Parathyroid adenoma (tissue), 2 donors: ENCODE data around the gene RTP5.

Source experiments
- H2AFZ ChIP-seq: fragments of 300-600 bp; sonication (generic); one replicate; pipeline ENCODE4 v1.7.0; 2017; ENCODE audit warnings: antibody characterized with exemption, mild to moderate bottlenecking
- H3K27ac ChIP-seq: fragments of 300-600 bp; sonication (generic); one replicate; pipeline ENCODE4 v1.7.0; 2017
- H3K27me3 ChIP-seq: fragments of 300-600 bp; sonication (generic); one replicate; pipeline ENCODE4 v1.7.0; 2017; ENCODE audit warnings: low read length; ENCODE audit not compliant: control insufficient read depth, insufficient read depth
- H3K36me3 ChIP-seq: fragments of 300-600 bp; sonication (generic); one replicate; pipeline ENCODE4 v1.7.0; 2017; ENCODE audit warnings: low read length; ENCODE audit not compliant: control insufficient read depth, insufficient read depth
- H3K4me1 ChIP-seq: fragments of 300-600 bp; sonication (generic); one replicate; pipeline ENCODE4 v1.7.0; 2017; ENCODE audit warnings: control low read depth
- H3K4me2 ChIP-seq: fragments of 300-600 bp; sonication (generic); one replicate; pipeline ENCODE4 v1.7.0; 2017; ENCODE audit warnings: low read length
- H3K4me3 ChIP-seq: fragments of 300-600 bp; sonication (generic); one replicate; pipeline ENCODE4 v1.7.0; 2017; ENCODE audit warnings: low read depth, low read length
- H3K79me2 ChIP-seq: fragments of 300-600 bp; sonication (generic); one replicate; pipeline ENCODE4 v1.7.0; 2017; ENCODE audit warnings: control low read depth
- H3K9ac ChIP-seq: fragments of 300-600 bp; sonication (generic); one replicate; pipeline ENCODE4 v1.7.0; 2017; ENCODE audit warnings: mild to moderate bottlenecking
- H3K9me3 ChIP-seq: fragments of 300-600 bp; sonication (generic); one replicate; pipeline ENCODE4 v1.7.0; 2017; ENCODE audit warnings: low read length; ENCODE audit not compliant: control insufficient read depth
- CTCF ChIP-seq: fragments of 300-600 bp; sonication (generic); IDR thresholded peaks from one replicate; pipeline ENCODE4 v1.7.0; 2017; ENCODE audit warnings: antibody characterized with exemption, mild to moderate bottlenecking
- donor health status: primary hyperparathyroidism.

RTP5 gene

GRCh38 chr2:241864850-241865213 lies 4.7 kb upstream of the RTP5 start:
- no peak overlapping the region for H3K27ac ChIP-seq
- no peak overlapping the region for H3K9ac ChIP-seq

GRCh38 chr2:241865416-241865956 lies 4.0 kb upstream of the RTP5 start:
- H3K4me3 ChIP-seq: no peak overlapping the region
- no peaks in the 10 kb centered on the region for H3K36me3 ChIP-seq
- H2AFZ ChIP-seq: no peak overlapping the region
- no peak overlapping the region for H3K4me2 ChIP-seq
- H3K27ac ChIP-seq: no peak overlapping the region
- H3K27me3 ChIP-seq: no peaks in the 10 kb centered on the region
- TF ChIP-seq CTCF: no peak
- no peaks in the 10 kb centered on the region for H3K9me3 ChIP-seq
- no peaks in the 10 kb centered on the region for H3K79me2 ChIP-seq
- H3K9ac ChIP-seq: no peak overlapping the region
- no peaks in the 10 kb centered on the region for H3K4me1 ChIP-seq

More at GRCh38 chr2:241864850-241865213, 4.7 kb upstream of the RTP5 start:
- no peaks in the 10 kb centered on the region for H3K4me1 ChIP-seq
- H3K9me3 ChIP-seq: no peaks in the 10 kb centered on the region
- no peak for TF ChIP-seq CTCF
- H3K27me3 ChIP-seq: no peaks in the 10 kb centered on the region
- H3K36me3 ChIP-seq: no peaks in the 10 kb centered on the region
- H3K79me2 ChIP-seq: no peaks in the 10 kb centered on the region
- H3K4me3 ChIP-seq: no peak overlapping the region
- H2AFZ ChIP-seq: no peak overlapping the region
- H3K4me2 ChIP-seq: no peak overlapping the region

- Histone ChIP-seq H3K4me2 (no peak overlapping the region), H3K4me1 (no peaks in the 10 kb centered on the region), H3K36me3 (no peaks in the 10 kb centered on the region), H3K79me2 (no peaks in the 10 kb centered on the region), H2AFZ (no peak overlapping the region), H3K4me3 (no peak overlapping the region), H3K9me3 (no peaks in the 10 kb centered on the region), H3K27ac (no peak overlapping the region), H3K27me3 (no peaks in the 10 kb centered on the region), H3K9ac (no peak overlapping the region)
- no peak for TF ChIP-seq CTCF
Measured at GRCh38 chr2:241865957-241866789, 3.4 kb upstream of the RTP5 start.

GRCh38 chr2:241866790-241867645 lies 2.5 kb upstream of the RTP5 start:
- H3K4me3 ChIP-seq: no peak overlapping the region
- H3K27ac ChIP-seq: no peak overlapping the region
- H3K4me1 ChIP-seq: no peaks in the 10 kb centered on the region
- no peaks in the 10 kb centered on the region for H3K36me3 ChIP-seq
- no peak for TF ChIP-seq CTCF
- no peaks in the 10 kb centered on the region for H3K79me2 ChIP-seq
- no peak overlapping the region for H2AFZ ChIP-seq
- H3K27me3 ChIP-seq: no peaks in the 10 kb centered on the region
- H3K4me2 ChIP-seq: no peak overlapping the region
- no peak overlapping the region for H3K9ac ChIP-seq
- H3K9me3 ChIP-seq: no peaks in the 10 kb centered on the region
